Spleen (tissue), 7 donors: ENCODE measurements around the gene VPREB3.

ENCODE experiments used
- POLR2A ChIP-seq, 3 donors: fragments of 450-650 bp; IDR thresholded peaks; one replicate each; pipeline ENCODE4 v1.5.1; 2017; ENCODE audit warnings: antibody characterized with exemption in 3 of 3, mild to moderate bottlenecking in 1 of 3
- POLR2AphosphoS5 ChIP-seq, 3 donors: sonication (generic); formaldehyde crosslinking; IDR thresholded peaks; one replicate each; pipeline ENCODE4 v1.5.1; 2017; ENCODE audit warnings: antibody characterized with exemption in 3 of 3
- TF ChIP-seq, protein P1 (sequence below), 11 experiments: fragments of 200-600 bp in 7 of 11; fragments of 450-650 bp in 4 of 11; sonication (generic) in 4 of 11; IDR thresholded peaks in 8 of 11; conservative IDR thresholded peaks in 3 of 11; 1 replicate in 7 of 11; 2 replicates in 4 of 11; pipeline versions ENCODE4 v1.4.0 to v1.8.0; 2016 to 2021; ENCODE audit warnings: antibody characterized with exemption in 11 of 11, inconsistent platforms in 4 of 11, mild to moderate bottlenecking in 1 of 11
- donor health status: DM: no; HTN: no; CAD: no; lungs with moderate emphysema.
- donor health status: DM: no; HTN: no; CAD: no.
- donor health status: DM: no; HTN: no; CAD: no.

DNA sequence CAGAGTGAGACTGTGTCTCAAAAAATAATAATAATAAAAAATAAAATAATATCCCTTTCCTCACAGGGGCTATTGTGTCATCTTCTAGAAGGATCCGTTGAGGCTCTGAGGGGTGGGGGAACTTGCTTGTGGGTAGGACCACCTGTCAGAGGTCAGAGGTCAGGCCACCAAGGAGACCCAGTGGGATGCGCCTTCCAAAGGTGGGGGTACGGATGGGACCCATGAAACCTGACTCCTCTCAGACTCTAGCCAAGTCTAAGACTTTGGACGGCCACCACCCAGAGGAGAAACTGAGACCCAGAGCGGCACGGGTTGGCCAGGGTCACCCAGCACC, 18.1 kb upstream of the VPREB3 start:
- TF ChIP-seq, protein P1, sequence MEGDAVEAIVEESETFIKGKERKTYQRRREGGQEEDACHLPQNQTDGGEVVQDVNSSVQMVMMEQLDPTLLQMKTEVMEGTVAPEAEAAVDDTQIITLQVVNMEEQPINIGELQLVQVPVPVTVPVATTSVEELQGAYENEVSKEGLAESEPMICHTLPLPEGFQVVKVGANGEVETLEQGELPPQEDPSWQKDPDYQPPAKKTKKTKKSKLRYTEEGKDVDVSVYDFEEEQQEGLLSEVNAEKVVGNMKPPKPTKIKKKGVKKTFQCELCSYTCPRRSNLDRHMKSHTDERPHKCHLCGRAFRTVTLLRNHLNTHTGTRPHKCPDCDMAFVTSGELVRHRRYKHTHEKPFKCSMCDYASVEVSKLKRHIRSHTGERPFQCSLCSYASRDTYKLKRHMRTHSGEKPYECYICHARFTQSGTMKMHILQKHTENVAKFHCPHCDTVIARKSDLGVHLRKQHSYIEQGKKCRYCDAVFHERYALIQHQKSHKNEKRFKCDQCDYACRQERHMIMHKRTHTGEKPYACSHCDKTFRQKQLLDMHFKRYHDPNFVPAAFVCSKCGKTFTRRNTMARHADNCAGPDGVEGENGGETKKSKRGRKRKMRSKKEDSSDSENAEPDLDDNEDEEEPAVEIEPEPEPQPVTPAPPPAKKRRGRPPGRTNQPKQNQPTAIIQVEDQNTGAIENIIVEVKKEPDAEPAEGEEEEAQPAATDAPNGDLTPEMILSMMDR (IDR thresholded peaks at IDR 0.05 in 8 of 11, conservative IDR thresholded peaks at IDR 0.05 in 3 of 11): no peak
- no peak for TF ChIP-seq POLR2A (IDR thresholded peaks at IDR 0.05)
- TF ChIP-seq POLR2AphosphoS5 (IDR thresholded peaks at IDR 0.05): no peak
